H54 (cell line): Measurements from ENCODE around the gene RAB3IP.
"Not testable (repeated sequence)": the region's sequence is repeated elsewhere in the genome, so short reads cannot be mapped to it uniquely, and the experiment has no call there.

Source experiments
- DNase-seq: peaks from one replicate; pipeline ENCODE4 v3.0.0; 2011; ENCODE audit warnings: low spot score, mixed read lengths; ENCODE audit not compliant: insufficient read length
- FAIRE-seq: peaks from 3 replicates; lab custom pipeline; 2011; peaks lifted over from hg19 to GRCh38; lab: Jason Lieb, UNC
- POLR2A ChIP-seq: IDR thresholded peaks from 2 replicates; pipeline ENCODE4 v1.6.1; 2011; ENCODE audit warnings: low read depth, mild to moderate bottlenecking, low read length

The RAB3IP gene

DNA sequence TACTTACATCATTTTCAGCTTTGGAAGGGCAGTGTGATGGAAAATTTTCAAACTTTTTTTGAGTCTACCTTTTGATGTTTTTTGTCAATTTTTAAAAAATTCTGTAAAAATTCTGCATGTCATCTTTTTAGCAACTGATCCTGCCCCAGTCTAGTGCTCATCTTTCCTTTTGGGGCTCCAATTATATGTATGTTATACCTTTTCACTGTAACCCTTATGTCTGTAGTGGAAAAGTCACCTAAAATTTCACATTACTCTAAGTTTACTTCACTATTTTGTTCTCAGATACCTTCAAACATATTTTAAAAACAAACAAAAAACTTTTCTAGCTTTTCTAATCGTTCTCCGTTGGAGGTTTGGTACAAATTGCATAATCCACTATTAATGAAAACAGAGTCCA, 53.9 kb downstream of the RAB3IP start:
- DNase-seq (no peak), FAIRE-seq (no peak)
- TF ChIP-seq POLR2A = no peak

- DNase-seq, FAIRE-seq: not testable (repeated sequence)
Observed at GRCh38 chr12:69807101-69807897, 68.6 kb downstream of the RAB3IP start.

DNA sequence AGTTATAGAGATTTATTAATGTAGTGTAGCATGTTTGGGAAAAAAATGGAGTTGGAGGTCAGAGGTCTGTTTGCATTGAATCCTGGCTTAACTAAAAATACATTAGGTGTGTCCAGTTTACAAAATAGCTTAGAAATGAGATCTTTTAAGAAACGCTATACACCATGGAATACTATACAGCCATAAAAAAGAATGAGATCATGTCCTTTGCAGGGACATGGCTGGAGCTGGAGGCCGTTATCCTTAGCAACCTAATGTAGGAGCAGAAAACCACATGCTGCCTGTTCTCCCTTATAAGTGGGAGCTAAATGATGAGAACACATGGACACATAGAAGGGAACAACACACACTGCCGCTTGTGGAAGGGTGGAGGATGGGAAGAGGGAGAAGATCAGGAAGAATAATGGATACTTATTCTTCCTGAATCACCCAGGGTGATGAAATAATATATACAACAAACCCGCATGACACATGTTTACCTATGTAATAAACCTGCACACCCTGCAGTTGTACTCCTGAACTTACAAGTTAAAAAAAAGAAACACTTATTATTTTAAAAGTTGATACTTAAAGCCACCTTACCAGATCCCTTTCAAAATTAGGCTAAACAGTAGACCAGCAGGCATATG, 72.3 kb downstream of the RAB3IP start:
- DNase-seq = no peak
- no peak for TF ChIP-seq POLR2A
- FAIRE-seq = no peak

DNA sequence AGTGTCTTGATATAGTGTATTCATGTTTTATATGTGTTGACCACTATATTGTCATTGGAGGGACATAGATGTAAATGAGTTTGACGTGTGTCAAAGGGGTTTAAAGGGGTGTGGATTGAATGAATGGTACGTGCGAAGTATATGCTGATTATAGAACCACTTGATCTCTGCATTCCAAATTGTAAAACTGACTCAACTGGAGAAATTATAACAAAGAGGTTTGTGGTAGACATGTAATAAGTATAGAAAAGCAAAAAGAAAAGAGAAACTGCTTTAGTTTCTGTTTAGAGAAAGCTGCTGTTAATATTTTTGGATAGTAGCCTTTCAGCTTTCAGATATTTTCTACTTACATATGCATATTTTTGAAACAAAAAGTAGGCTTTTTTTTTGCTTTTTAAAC, 77.4 kb downstream of the RAB3IP start:
- FAIRE-seq (no peak), DNase-seq (no peak)
- no peak for TF ChIP-seq POLR2A

DNA sequence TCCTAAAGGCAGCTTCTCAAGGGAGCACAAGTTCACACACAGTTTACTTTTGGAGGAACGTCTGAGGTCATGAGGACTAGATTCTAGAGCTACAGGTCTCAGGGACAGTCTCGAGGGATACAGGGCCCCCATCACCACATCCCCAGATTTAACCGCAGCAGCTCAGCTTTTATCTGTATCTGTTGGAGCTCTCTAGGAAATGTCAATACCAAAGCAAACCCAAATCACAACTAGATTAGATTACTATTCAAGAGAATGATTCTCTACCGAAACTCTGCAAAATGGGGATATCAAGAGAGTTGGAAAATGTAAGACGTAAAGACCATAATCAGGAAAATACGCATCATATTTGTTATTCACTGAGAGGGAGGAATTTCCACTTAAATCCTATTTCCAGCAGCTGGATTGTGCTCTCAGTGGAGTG, 82.4 kb downstream of the RAB3IP start:
- no peak for TF ChIP-seq POLR2A
- DNase-seq (no peak), FAIRE-seq (no peak)

DNA sequence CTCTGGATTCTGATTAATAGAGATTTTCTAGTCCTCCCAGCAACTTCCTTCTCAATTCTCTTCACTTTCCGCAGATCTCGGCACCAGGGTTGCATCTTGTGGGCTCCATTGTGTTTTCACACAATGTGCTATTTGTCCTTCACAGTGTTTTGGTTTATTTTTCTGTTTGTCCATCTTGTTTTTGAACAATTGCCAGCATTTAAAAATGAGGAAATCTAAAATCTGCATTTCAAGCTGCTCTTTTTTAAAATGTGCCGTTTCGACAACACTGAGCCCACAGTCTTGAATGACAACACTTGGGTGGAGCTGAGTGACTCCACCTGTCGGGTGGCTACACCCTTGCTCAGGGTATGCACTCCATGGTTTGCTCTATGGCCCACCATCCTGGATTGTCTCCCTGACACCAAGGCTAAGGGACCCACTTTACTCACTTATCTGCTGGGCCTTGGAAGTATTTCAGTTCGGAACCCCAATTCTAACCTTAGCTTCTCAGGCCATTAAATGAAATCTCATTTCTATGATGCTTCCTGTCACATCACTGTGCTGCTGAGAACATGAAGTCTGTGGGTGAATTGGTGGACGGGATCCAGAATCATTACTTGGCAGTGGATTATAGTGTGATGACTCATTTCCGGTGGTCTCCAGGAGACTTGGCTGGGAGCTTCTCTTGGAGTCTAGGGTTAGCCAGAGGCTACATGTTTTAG, 82.9 kb downstream of the RAB3IP start:
- peak; percentile 23 for DNase-seq
- FAIRE-seq = peak; percentile 83
- no peak for TF ChIP-seq POLR2A

DNA sequence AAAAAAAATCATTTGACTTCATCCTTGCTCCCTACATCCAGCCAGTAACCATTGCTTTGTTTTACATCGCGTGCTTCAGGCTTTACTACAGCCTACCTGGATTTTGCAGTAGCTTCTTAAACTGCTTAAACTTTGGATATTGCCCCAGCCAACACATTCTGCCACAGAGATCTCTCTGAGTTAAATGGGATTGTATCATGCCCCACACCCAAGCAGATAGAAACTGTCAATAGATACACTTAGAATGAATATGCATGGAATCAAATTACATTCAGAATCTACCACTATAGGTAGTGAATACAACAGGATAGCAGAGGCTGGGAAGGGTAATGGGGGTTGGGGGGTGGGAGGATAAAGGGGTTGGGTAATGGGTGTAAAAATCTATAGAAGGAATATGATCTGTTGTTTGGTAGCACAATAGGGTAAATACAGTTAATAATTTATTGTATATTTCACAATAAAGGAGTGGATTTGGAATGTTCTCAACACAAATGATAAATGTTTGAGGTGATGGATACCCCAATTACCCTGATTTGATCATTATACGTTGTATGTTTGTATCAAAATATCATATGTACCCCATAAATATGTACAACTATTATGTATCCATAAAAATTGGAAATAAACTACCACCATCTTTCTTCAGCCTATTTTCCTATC, 83.7 kb downstream of the RAB3IP start:
- DNase-seq (no peak), FAIRE-seq (no peak)
- no peak for TF ChIP-seq POLR2A

DNA sequence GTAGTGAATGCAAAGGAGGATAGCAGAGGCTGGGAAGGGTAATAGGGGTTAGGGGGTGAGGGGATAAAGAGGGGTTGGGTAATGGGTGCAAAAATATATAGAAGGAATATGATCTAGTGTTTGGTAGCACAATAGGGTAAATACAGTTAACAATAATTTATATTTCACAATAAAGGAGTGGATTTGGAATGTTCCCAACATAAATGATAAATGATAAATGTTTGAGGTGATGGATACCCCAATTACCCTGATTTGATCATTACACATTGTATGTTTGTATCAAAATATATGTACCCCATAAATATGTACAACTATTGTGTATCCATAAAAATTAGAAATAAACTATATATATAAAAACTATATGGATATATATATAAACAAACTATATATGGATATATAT, 85.4 kb downstream of the RAB3IP start:
- no peak for TF ChIP-seq POLR2A
- no peak for FAIRE-seq
- DNase-seq = no peak

GRCh38 chr12:69824966-69825560, 86.4 kb downstream of the RAB3IP start, which contains the start of gene MYRFL:
Gene MYRFL (plus strand): TSS chr12:69825227. CDS start chr12:69825518, 291 bp downstream.
- FAIRE-seq (no peak), DNase-seq (no peak)
- no peak for TF ChIP-seq POLR2A

- DNase-seq (no peak), FAIRE-seq (no peak)
- TF ChIP-seq POLR2A = no peak
Observed at GRCh38 chr12:69828897-69829296, 90.2 kb downstream of the RAB3IP start.

DNA sequence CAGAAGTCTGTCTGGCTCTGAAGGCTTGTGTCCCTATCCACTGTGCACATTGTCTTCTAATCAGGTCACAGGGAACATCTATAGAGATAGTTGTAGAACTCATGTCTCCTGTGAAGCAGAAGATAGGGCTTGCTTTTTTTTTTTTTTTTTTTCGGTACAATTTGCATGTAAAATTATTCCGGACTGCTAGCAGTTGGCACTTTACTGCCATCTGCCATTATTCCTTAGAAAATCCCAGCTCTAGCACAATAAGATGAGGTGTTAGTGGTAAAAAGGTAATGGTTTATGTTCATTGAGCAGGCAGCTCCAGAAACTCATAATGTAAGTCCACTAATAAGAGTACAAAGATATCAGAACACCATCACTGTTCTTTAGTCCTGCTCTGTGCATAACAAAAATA, 95.0 kb downstream of the RAB3IP start:
- DNase-seq (no peak), FAIRE-seq (no peak)
- no peak for TF ChIP-seq POLR2A

- FAIRE-seq (no peak), DNase-seq (no peak)
- no peak for TF ChIP-seq POLR2A
Observed at GRCh38 chr12:69834147-69834546, 95.5 kb downstream of the RAB3IP start.

DNA sequence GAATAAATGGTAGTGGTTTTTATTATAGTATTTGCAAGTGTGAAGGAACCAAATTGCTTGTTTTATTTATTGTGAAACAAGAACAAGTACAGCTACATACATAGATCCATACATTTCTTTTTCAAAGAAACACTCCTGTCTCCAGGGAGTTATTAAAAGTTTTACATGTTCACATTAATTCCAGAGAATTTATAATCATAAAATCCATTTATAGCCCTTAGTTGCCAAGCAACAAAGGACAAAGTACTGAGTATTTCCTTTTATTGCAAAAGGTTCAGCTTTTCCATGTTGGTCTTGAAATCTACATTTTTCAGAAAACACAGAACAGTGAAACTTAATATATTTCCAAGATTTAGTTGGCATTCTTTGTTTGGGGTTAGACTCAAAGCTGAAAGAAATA, 95.9 kb downstream of the RAB3IP start:
- FAIRE-seq (no peak), DNase-seq (no peak)
- TF ChIP-seq POLR2A = no peak
